ENCODE measurements around the gene COL6A2. TPM values are rescaled to one million over a fixed set of nuclear protein-coding genes. Genes with fewer than 3 reads are reported as not detected.

Gene COL6A2
- total and polyA plus RNA-seq, 2 experiments from 2014 or later = 28.4 to 89.2 TPM

GRCh38 chr21:46129846-46130651 lies 32.1 kb downstream of the COL6A2 start (continued):
- TF ChIP-seq ZNF462 (CRISPR knock-in tag; IDR thresholded peaks at IDR 0.05) = no peak
- no peak for TF ChIP-seq ZNF331 (CRISPR knock-in tag; IDR thresholded peaks at IDR 0.05; ENCODE audit: low read depth)
- TF ChIP-seq STAT1 (IDR thresholded peaks at IDR 0.05; ENCODE audit: unreplicated experiment) = no peak
- TF ChIP-seq JUNB (IDR thresholded peaks at IDR 0.05; ENCODE audit: unreplicated experiment) = no peak

- no peaks in the 10 kb centered on the region for H3K9me3 Mint-ChIP-seq
- H3K27ac ChIP-seq (ENCODE audit: low read depth) = no peak overlapping the region
- H3K9me2 ChIP-seq (ENCODE audit: insufficient read depth) = no peaks in the 10 kb centered on the region
- H3K36me3 ChIP-seq (ENCODE audit: insufficient read depth) = no peaks in the 10 kb centered on the region
- no peaks in the 10 kb centered on the region for H4K20me1 ChIP-seq (replicated peaks; ENCODE audit: insufficient read depth)
- no peaks in the 10 kb centered on the region for H3K4me1 ChIP-seq (ENCODE audit: insufficient read depth)
- H3K36me3 Mint-ChIP-seq (ENCODE audit: low read depth) = no peaks in the 10 kb centered on the region; the same call in 2 of the 3 replicates
- no peaks in the 10 kb centered on the region for H3K27me3 ChIP-seq (ENCODE audit: insufficient read depth)
- no peaks in the 10 kb centered on the region for H3F3A ChIP-seq (replicated peaks; ENCODE audit: low read depth)
- no peak overlapping the region for H2AFZ ChIP-seq
- ATAC-seq (no peak), DNase-seq (ENCODE audit: low spot score) (no peak)
- peaks cover 8% of the 10 kb centered on the region for H3K27me3 Mint-ChIP-seq (ENCODE audit: insufficient read depth, low read depth, poor library complexity)
- no peak overlapping the region for H3K4me3 ChIP-seq
- H3K79me2 ChIP-seq (replicated peaks; ENCODE audit: insufficient read depth) = no peaks in the 10 kb centered on the region
- no peak overlapping the region for H3K27ac Mint-ChIP-seq
- H3K4me1 Mint-ChIP-seq = peaks cover 6% of the 10 kb centered on the region
- H3K4me2 ChIP-seq = no peak overlapping the region
- no peak overlapping the region for H3K4me3 Mint-ChIP-seq
- no peak for TF ChIP-seq NANOG (IDR thresholded peaks at IDR 0.05; ENCODE audit: borderline replicate concordance)
- TF ChIP-seq ZNF331 (CRISPR knock-in tag; IDR thresholded peaks at IDR 0.05; ENCODE audit: low read depth) = no peak
- no peak for TF ChIP-seq EZH2phosphoT487 (IDR thresholded peaks at IDR 0.05; ENCODE audit: unreplicated experiment)
- TF ChIP-seq REST (IDR thresholded peaks at IDR 0.05; ENCODE audit: unreplicated experiment) = no peak
- no peak for TF ChIP-seq ZNF114 (CRISPR knock-in tag; IDR thresholded peaks at IDR 0.05)
- no peak for TF ChIP-seq ETS1 (IDR thresholded peaks at IDR 0.05)
- TF ChIP-seq CREB1 (CRISPR knock-in tag; IDR thresholded peaks at IDR 0.05; ENCODE audit: low read depth) = no peak
- TF ChIP-seq POLR2AphosphoS5 (IDR thresholded peaks at IDR 0.05; ENCODE audit: low read depth) = no peak
These were observed 33.1 kb downstream of the COL6A2 start for GRCh38 chr21:46130831-46131587.

All from GM23338 (cell line).